Spleen (tissue), 11 donors: ENCODE measurements around the gene CRACR2A. TPM values are rescaled to one million over a fixed set of nuclear protein-coding genes. Genes with fewer than 3 reads are reported as not detected.

Source experiments
- DNase-seq: peaks from one replicate; pipeline ENCODE4 v3.0.0-alpha.2; 2020
- H3K27ac ChIP-seq, 8 donors: fragments of 200-600 bp; sonication (generic) in 7 of 8; 1 replicate in 4 of 8; 2 replicates in 4 of 8; pipeline versions ENCODE4 v1.5.0 to v1.8.0; 2016 to 2021; ENCODE audit warnings: inconsistent platforms in 4 of 8, mild to moderate bottlenecking in 4 of 8, moderate library complexity in 1 of 8
- H3K27me3 ChIP-seq, 7 donors: fragments of 200-600 bp; sonication (generic) in 6 of 7; replicated peaks in 1 of 7; 1 replicate in 4 of 7; 2 replicates in 3 of 7; pipeline versions ENCODE4 v1.5.0 to v1.8.0; 2016 to 2021; ENCODE audit warnings: inconsistent platforms in 3 of 7, mild to moderate bottlenecking in 1 of 7
- H3K36me3 ChIP-seq, 6 donors: fragments of 200-600 bp; sonication (generic) in 5 of 6; 1 replicate in 4 of 6; 2 replicates in 2 of 6; pipeline versions ENCODE4 v1.5.0 to v1.8.0; 2016 to 2021; ENCODE audit warnings: inconsistent platforms in 2 of 6
- H3K4me1 ChIP-seq, 6 donors: fragments of 200-600 bp; sonication (generic) in 5 of 6; 1 replicate in 3 of 6; 2 replicates in 3 of 6; pipeline versions ENCODE4 v1.5.0 to v1.8.0; 2016 to 2021; ENCODE audit warnings: inconsistent platforms in 3 of 6
- H3K4me3 ChIP-seq, 8 donors: fragments of 200-600 bp; sonication (generic) in 7 of 8; 1 replicate in 4 of 8; 2 replicates in 4 of 8; pipeline versions ENCODE4 v1.5.0 to v1.8.0; 2016 to 2021; ENCODE audit warnings: inconsistent platforms in 4 of 8, mild to moderate bottlenecking in 4 of 8, moderate library complexity in 2 of 8
- H3K9me3 ChIP-seq, 8 donors: fragments of 200-600 bp; sonication (generic) in 7 of 8; 1 replicate in 4 of 8; 2 replicates in 4 of 8; pipeline versions ENCODE4 v1.5.0 to v1.8.0; 2016 to 2021; ENCODE audit warnings: inconsistent platforms in 4 of 8
- CTCF ChIP-seq, 11 experiments: fragments of 200-600 bp in 7 of 11; fragments of 450-650 bp in 4 of 11; sonication (generic) in 4 of 11; IDR thresholded peaks in 8 of 11; conservative IDR thresholded peaks in 3 of 11; 1 replicate in 7 of 11; 2 replicates in 4 of 11; pipeline versions ENCODE4 v1.4.0 to v1.8.0; 2016 to 2021; ENCODE audit warnings: antibody characterized with exemption in 11 of 11, inconsistent platforms in 4 of 11, mild to moderate bottlenecking in 1 of 11
- POLR2A ChIP-seq, 3 donors: fragments of 450-650 bp; IDR thresholded peaks; one replicate each; pipeline ENCODE4 v1.5.1; 2017; ENCODE audit warnings: antibody characterized with exemption in 3 of 3, mild to moderate bottlenecking in 1 of 3
- POLR2AphosphoS5 ChIP-seq, 3 donors: sonication (generic); formaldehyde crosslinking; IDR thresholded peaks; one replicate each; pipeline ENCODE4 v1.5.1; 2017; ENCODE audit warnings: antibody characterized with exemption in 3 of 3
- WGBS, 5 donors: extraction: QIAGEN DNeasy Blood & Tissue Kit in 3 of 5; methylation state at CpG; one replicate each; pipeline versions ENCODE4 v1.1.5 to v1.1.7; 2013 to 2018; 5-methylcytosine and 5-hydroxymethylcytosine counted together
- intact Hi-C: fragments of 100-400 bp; cut with DNase I; formaldehyde crosslinking; loops from one replicate; pipeline ENCODE4 v1.15.0; 2023; ENCODE audit warnings: low total_unique reads
- polyA plus RNA-seq, 3 donors: library from polyadenylated mRNA; stranded (reverse); fragments of 200-250 nt; gene quantifications; one replicate each; pipeline ENCODE4 v1.2.1, GENCODE V29; 2013
- total RNA-seq, 7 donors: library from RNA; depleted of rRNA in 3 of 7; stranded (reverse); fragments of >200 nt in 3 of 7; fragmentation: NEBNext Ultra II Directional in 4 of 7; extraction: Animal tissue kit (Norgen Biotek cat#: 25700) in 4 of 7; gene quantifications; one replicate each; pipeline versions ENCODE4 v1.1.0 to v1.2.1, GENCODE V29; 2016 to 2021
- donor health status: healthy with polysubstance abuse.
- donor health status: DM: no; HTN: no; CAD: no; lungs with moderate emphysema.
- donor health status: DM: no; HTN: no; CAD: no.
- donor health status: Bipolar disorder and iron deficiency.
- donor health status: healthy.
- donor health status: DM: no; HTN: no; CAD: no.
- donor health status: DM: yes; HTN: yes; CAD: no.

CRACR2A gene
- total and polyA plus RNA-seq, 10 donors = 3.3 to 27.6 (median 21.1) TPM

- intact Hi-C loops = no loop called here
- TF ChIP-seq CTCF (IDR thresholded peaks at IDR 0.05 in 8 of 11, conservative IDR thresholded peaks at IDR 0.05 in 3 of 11) (no peak), POLR2A (IDR thresholded peaks at IDR 0.05) (no peak), POLR2AphosphoS5 (IDR thresholded peaks at IDR 0.05) (no peak)
- Histone ChIP-seq H3K4me3 (no peak overlapping the region), H3K36me3 (peaks cover 0 to 100% (median 63%) of the 10 kb centered on the region in 6 donors), H3K4me1 (no peaks in the 10 kb centered on the region), H3K27me3 (no peaks in the 10 kb centered on the region), H3K9me3 (no peaks in the 10 kb centered on the region), H3K27ac (no peak overlapping the region)
- WGBS, 5 donors = 89 to 100% (median 95%) methylated on average over 3 to 5 of the region's 5 CpGs
- no peak for DNase-seq
Observed at GRCh38 chr12:3668479-3669165, 84.3 kb downstream of the CRACR2A start.

- no peak overlapping the region for H3K4me3 ChIP-seq
- H3K27ac ChIP-seq = no peak overlapping the region
- WGBS, 5 donors = 83 to 94% (median 89%) methylated on average over 4 of the region's 4 CpGs
- intact Hi-C loops = no loop called here
- no peaks in the 10 kb centered on the region for H3K4me1 ChIP-seq
- DNase-seq = no peak
- peaks cover 0 to 100% (median 56%) of the 10 kb centered on the region in 6 donors for H3K36me3 ChIP-seq
- no peaks in the 10 kb centered on the region for H3K9me3 ChIP-seq
- H3K27me3 ChIP-seq = no peaks in the 10 kb centered on the region
- TF ChIP-seq POLR2AphosphoS5 (IDR thresholded peaks at IDR 0.05) (no peak), POLR2A (IDR thresholded peaks at IDR 0.05) (no peak), CTCF (IDR thresholded peaks at IDR 0.05 in 8 of 11, conservative IDR thresholded peaks at IDR 0.05 in 3 of 11) (no peak)
Observed at GRCh38 chr12:3667485-3667884, 85.4 kb downstream of the CRACR2A start.

- TF ChIP-seq POLR2AphosphoS5 (IDR thresholded peaks at IDR 0.05) (no peak), POLR2A (IDR thresholded peaks at IDR 0.05) (no peak), CTCF (IDR thresholded peaks at IDR 0.05 in 8 of 11, conservative IDR thresholded peaks at IDR 0.05 in 3 of 11) (no peak)
- no peak for DNase-seq
- intact Hi-C loops = no loop called here
- 79 to 90% (median 89%) methylated on average over 7 of the region's 7 CpGs for WGBS, 5 donors
- peaks cover 0 to 100% (median 53%) of the 10 kb centered on the region in 6 donors for H3K36me3 ChIP-seq
- no peak overlapping the region for H3K27ac ChIP-seq
- H3K27me3 ChIP-seq = no peaks in the 10 kb centered on the region
- H3K9me3 ChIP-seq = no peaks in the 10 kb centered on the region
- no peaks in the 10 kb centered on the region for H3K4me1 ChIP-seq
- no peak overlapping the region for H3K4me3 ChIP-seq
Observed at GRCh38 chr12:3666441-3666840, 86.5 kb downstream of the CRACR2A start.

- H3K36me3 ChIP-seq = peaks cover 0 to 97% (median 40%) of the 10 kb centered on the region in 6 donors
- intact Hi-C loops = no loop called here
- no peak for TF ChIP-seq POLR2AphosphoS5 (IDR thresholded peaks at IDR 0.05)
- TF ChIP-seq CTCF (IDR thresholded peaks at IDR 0.05 in 8 of 11, conservative IDR thresholded peaks at IDR 0.05 in 3 of 11) = no peak
- no peak for TF ChIP-seq POLR2A (IDR thresholded peaks at IDR 0.05)
- H3K4me1 ChIP-seq = no peaks in the 10 kb centered on the region
- no peak for DNase-seq
- H3K4me3 ChIP-seq = no peak overlapping the region
- H3K9me3 ChIP-seq = no peaks in the 10 kb centered on the region
- H3K27ac ChIP-seq = no peak overlapping the region
- WGBS, 5 donors = 85 to 96% (median 94%) methylated on average over 5 of the region's 5 CpGs
- H3K27me3 ChIP-seq = no peaks in the 10 kb centered on the region
Observed at GRCh38 chr12:3662521-3662921, 90.4 kb downstream of the CRACR2A start.
